ENCODE results near the gene ZNF268.

Gene ZNF268

DNA sequence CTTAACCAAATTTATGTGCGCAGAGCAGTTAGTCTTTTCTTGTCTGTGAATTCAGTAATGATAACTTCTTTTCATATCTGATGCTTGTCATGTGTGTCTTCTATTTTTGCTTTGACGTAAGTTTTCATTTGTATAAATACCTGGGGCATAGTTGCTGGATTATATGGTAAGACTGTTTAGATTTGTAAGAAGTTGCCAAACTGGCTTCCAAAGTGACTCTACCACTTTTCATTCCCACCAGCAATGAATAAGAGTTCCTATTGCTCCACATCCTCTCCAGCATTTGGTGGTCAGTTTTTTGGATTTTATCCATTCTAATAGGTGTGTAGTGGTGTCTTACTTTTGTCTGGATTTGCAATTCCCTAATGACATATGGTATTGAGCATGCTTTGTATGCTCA is 8.9 kb downstream of the ZNF268 start:
- peaks cover 85 to 98% of the 10 kb centered on the region in 2 experiments for H3K36me3 ChIP-seq (ENCODE audit: control insufficient read depth in 2 of 2, insufficient read depth in 1 of 2, low read length in 2 of 2)
- H3K4me1 ChIP-seq (ENCODE audit: control insufficient read depth, insufficient read depth, low read length) = no peaks in the 10 kb centered on the region
- POLR2A ChIA-PET = no interaction called here
- no peak overlapping the region for H3K27ac ChIP-seq (ENCODE audit: extremely low read depth, low read depth, low read length)
- TF ChIP-seq HOXD13 (CRISPR knock-in tag; IDR thresholded peaks at IDR 0.05; ENCODE audit: borderline replicate concordance) (no peak), SP2 (tag by site-specific recombination; IDR thresholded peaks at IDR 0.05) (no peak), ZNF561 (tag by site-specific recombination; IDR thresholded peaks at IDR 0.05; ENCODE audit: borderline replicate concordance) (no peak), YY2 (tag by site-specific recombination; IDR thresholded peaks at IDR 0.05) (no peak), ZBTB1 (tag by site-specific recombination; IDR thresholded peaks at IDR 0.05) (no peak), ZNF19 (tag by site-specific recombination; IDR thresholded peaks at IDR 0.05; ENCODE audit: low read depth) (no peak), ZNF221 (tag by site-specific recombination; IDR thresholded peaks at IDR 0.05; ENCODE audit: borderline replicate concordance) (no peak), ZNF302 (tag by site-specific recombination; IDR thresholded peaks at IDR 0.05; ENCODE audit: low read depth) (no peak), ZNF626 (tag by site-specific recombination; IDR thresholded peaks at IDR 0.05) (no peak), ZNF843 (tag by site-specific recombination; IDR thresholded peaks at IDR 0.05) (no peak), ZNF274 (IDR thresholded peaks at IDR 0.05; ENCODE audit: low read length) (no peak), ZNF274 (tag by site-specific recombination; IDR thresholded peaks at IDR 0.05; ENCODE audit: borderline replicate concordance) (no peak)
- TF ChIP-seq, protein P1, sequence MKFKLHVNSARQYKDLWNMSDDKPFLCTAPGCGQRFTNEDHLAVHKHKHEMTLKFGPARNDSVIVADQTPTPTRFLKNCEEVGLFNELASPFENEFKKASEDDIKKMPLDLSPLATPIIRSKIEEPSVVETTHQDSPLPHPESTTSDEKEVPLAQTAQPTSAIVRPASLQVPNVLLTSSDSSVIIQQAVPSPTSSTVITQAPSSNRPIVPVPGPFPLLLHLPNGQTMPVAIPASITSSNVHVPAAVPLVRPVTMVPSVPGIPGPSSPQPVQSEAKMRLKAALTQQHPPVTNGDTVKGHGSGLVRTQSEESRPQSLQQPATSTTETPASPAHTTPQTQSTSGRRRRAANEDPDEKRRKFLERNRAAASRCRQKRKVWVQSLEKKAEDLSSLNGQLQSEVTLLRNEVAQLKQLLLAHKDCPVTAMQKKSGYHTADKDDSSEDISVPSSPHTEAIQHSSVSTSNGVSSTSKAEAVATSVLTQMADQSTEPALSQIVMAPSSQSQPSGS (tag by site-specific recombination; IDR thresholded peaks at IDR 0.05; ENCODE audit: low read depth) = no peak
- TF ChIP-seq, protein P2, sequence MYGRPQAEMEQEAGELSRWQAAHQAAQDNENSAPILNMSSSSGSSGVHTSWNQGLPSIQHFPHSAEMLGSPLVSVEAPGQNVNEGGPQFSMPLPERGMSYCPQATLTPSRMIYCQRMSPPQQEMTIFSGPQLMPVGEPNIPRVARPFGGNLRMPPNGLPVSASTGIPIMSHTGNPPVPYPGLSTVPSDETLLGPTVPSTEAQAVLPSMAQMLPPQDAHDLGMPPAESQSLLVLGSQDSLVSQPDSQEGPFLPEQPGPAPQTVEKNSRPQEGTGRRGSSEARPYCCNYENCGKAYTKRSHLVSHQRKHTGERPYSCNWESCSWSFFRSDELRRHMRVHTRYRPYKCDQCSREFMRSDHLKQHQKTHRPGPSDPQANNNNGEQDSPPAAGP (tag by site-specific recombination; IDR thresholded peaks at IDR 0.05) = no peak
- TF ChIP-seq, protein P3, sequence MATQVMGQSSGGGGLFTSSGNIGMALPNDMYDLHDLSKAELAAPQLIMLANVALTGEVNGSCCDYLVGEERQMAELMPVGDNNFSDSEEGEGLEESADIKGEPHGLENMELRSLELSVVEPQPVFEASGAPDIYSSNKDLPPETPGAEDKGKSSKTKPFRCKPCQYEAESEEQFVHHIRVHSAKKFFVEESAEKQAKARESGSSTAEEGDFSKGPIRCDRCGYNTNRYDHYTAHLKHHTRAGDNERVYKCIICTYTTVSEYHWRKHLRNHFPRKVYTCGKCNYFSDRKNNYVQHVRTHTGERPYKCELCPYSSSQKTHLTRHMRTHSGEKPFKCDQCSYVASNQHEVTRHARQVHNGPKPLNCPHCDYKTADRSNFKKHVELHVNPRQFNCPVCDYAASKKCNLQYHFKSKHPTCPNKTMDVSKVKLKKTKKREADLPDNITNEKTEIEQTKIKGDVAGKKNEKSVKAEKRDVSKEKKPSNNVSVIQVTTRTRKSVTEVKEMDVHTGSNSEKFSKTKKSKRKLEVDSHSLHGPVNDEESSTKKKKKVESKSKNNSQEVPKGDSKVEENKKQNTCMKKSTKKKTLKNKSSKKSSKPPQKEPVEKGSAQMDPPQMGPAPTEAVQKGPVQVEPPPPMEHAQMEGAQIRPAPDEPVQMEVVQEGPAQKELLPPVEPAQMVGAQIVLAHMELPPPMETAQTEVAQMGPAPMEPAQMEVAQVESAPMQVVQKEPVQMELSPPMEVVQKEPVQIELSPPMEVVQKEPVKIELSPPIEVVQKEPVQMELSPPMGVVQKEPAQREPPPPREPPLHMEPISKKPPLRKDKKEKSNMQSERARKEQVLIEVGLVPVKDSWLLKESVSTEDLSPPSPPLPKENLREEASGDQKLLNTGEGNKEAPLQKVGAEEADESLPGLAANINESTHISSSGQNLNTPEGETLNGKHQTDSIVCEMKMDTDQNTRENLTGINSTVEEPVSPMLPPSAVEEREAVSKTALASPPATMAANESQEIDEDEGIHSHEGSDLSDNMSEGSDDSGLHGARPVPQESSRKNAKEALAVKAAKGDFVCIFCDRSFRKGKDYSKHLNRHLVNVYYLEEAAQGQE (tag by site-specific recombination; IDR thresholded peaks at IDR 0.05) = no peak
- TF ChIP-seq, protein P4, sequence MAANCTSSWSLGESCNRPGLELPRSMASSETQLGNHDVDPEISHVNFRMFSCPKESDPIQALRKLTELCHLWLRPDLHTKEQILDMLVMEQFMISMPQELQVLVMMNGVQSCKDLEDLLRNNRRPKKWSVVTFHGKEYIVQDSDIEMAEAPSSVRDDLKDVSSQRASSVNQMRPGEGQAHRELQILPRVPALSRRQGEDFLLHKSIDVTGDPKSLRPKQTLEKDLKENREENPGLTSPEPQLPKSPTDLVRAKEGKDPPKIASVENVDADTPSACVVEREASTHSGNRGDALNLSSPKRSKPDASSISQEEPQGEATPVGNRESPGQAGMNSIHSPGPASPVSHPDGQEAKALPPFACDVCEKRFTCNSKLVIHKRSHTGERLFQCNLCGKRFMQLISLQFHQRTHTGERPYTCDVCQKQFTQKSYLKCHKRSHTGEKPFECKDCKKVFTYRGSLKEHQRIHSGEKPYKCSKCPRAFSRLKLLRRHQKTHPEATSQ (tag by site-specific recombination; IDR thresholded peaks at IDR 0.05) = no peak
- CTCF ChIA-PET = no interaction called here
- H3K9me3 ChIP-seq (ENCODE audit: control insufficient read depth, insufficient read depth, low read depth, low read length) = peaks cover 2% of the 10 kb centered on the region
- no peak overlapping the region for H3K4me3 ChIP-seq (ENCODE audit: low read depth, low read length)

DNA sequence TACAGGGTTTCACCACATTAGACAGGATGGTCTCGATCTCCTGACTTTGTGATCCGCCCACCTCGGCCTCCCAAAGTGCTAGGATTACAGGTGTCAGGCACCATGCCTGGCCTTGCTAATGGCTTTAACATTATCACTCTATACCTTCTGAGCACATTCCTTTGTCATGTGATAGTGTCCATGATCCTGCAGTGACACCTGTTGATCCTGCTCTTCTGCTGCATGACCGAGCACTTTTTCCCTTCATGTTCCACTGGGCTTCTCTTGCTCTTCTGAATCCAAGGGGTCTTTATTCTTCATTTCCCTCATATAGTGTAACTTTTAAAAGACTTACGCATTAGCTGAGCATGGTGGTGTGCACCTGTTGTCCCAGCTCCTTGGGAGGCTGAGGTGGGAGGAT is 11.6 kb downstream of the ZNF268 start:
- ChIA-PET POLR2A (no interaction called here), CTCF (no interaction called here)
- Histone ChIP-seq H3K9me3 (ENCODE audit: control insufficient read depth, insufficient read depth, low read depth, low read length) (no peaks in the 10 kb centered on the region; the same call in none of the 2 replicates), H3K4me1 (ENCODE audit: control insufficient read depth, insufficient read depth, low read length) (no peaks in the 10 kb centered on the region), H3K36me3 (ENCODE audit: control insufficient read depth in 2 of 2, insufficient read depth in 1 of 2, low read length in 2 of 2) (peaks cover 81 to 83% of the 10 kb centered on the region in 2 experiments), H3K27ac (ENCODE audit: extremely low read depth, low read depth, low read length) (no peak overlapping the region), H3K4me3 (ENCODE audit: low read depth, low read length) (no peak overlapping the region)
- no peak for TF ChIP-seq SP7 (tag by site-specific recombination; IDR thresholded peaks at IDR 0.05)
- no peak for TF ChIP-seq ZNF843 (tag by site-specific recombination; IDR thresholded peaks at IDR 0.05)
- TF ChIP-seq ZNF335 (tag by site-specific recombination; conservative IDR thresholded peaks at IDR 0.05) = no peak
- no peak for TF ChIP-seq KLF16 (tag by site-specific recombination; IDR thresholded peaks at IDR 0.05)
- peak; percentile 39; the same call in 1 of the 2 replicates for TF ChIP-seq SCRT1 (tag by site-specific recombination; IDR thresholded peaks at IDR 0.05; ENCODE audit: borderline replicate concordance)
- peak; percentile 90 for TF ChIP-seq SCRT2 (tag by site-specific recombination; IDR thresholded peaks at IDR 0.05)

All from HEK293 (cell line).